Astrocyte of the hippocampus (primary cell): ENCODE results near the gene KIR3DL2.
"Not testable (repeated sequence)": the region's sequence is repeated elsewhere in the genome, so short reads cannot be mapped to it uniquely, and the experiment has no call there.

Source experiments
- DNase-seq: peaks from one replicate; pipeline ENCODE4 v3.0.0; 2011; ENCODE audit warnings: low read depth, low spot score

Gene KIR3DL2

DNA sequence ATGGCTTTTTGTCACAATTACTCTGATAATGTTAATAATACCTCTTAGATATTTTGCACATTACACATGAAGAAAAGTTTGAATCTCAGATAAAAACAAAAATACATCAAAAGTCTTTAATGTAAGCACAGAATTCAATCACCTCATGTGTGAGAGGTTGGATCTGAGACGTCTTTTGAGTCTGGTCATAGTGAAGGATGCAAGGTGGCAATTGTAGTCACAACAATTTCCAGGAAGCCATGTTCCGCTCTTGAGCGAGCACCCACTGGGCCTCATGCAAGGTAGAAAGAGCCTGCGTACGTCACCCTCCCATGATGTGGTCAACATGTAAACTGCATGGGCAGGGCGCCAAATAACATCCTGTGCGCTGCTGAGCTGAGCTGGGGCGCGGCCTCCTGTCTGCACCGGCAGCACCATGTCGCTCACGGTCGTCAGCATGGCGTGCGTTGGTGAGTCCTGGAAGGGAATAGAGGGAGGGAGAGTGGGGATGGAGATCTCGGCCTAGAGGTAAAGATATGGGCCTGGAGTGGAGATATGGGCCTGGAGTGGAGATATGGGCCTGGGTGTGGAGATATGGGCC, at the start of gene KIR3DL2:
TSS of gene KIR3DL2 (plus strand) at position 383 of the 580 bp plus-strand sequence. CDS start at position 416, 33 bp downstream.
- DNase-seq, result not testable (repeated sequence)

DNA sequence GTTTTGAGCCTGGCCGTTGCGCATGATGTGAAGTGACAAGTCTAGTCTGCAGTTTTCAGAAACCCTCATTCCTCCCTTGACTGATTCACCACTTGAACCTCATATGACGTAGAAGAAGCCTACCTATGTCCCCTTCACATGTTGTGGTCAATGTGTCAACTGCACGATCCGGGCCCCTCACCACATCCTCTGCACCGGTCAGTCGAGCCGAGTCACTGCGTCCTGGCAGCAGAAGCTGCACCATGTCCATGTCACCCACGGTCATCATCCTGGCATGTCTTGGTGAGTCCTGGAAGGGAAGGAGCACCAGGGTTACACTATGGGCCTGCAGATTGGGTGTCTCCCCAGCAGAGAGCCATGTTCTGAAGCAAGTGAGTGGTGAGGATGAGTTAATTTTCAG, 46.8 kb upstream of the KIR3DL2 start, which contains the start of gene KIR2DL4:
TSS of gene KIR2DL4 (plus strand) at position 201 of the 400 bp plus-strand sequence. CDS start at position 243, 42 bp downstream.
- no peak for DNase-seq

DNA sequence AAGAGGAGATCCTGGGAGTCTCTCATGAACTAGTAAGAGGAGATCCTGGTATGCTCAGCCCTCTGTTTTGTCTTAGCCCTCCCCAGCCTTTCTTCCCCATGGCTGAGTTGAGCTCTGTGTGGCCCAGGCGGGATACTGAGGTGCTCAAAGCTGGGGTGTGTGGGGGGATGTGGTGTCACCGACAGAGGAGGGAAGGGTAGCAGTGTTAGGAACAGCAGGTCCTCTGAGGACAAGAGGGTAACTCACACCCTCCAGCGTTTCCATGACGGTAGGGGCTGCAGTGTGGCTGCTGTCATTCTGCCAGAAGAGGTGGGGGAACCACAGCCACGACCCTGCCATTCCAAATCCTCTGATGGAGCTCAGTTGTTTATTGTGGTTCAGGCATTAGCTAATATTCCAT, 46.1 kb upstream of the KIR3DL2 start:
- DNase-seq, result no peak

DNA sequence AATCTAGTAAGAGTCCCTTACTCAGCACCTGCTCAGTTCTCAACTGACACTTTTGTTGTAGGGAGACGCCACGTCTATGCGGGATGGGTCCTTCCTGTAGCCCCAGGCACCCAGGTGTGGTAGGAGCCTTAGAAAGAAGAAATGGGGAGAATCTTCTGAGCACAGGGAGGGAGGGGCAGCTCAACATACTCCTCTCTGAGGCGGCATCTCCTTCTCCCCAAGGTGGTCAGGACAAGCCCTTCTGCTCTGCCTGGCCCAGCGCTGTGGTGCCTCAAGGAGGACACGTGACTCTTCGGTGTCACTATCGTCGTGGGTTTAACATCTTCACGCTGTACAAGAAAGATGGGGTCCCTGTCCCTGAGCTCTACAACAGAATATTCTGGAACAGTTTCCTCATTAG, 45.7 kb upstream of the KIR3DL2 start:
- no peak for DNase-seq

DNA sequence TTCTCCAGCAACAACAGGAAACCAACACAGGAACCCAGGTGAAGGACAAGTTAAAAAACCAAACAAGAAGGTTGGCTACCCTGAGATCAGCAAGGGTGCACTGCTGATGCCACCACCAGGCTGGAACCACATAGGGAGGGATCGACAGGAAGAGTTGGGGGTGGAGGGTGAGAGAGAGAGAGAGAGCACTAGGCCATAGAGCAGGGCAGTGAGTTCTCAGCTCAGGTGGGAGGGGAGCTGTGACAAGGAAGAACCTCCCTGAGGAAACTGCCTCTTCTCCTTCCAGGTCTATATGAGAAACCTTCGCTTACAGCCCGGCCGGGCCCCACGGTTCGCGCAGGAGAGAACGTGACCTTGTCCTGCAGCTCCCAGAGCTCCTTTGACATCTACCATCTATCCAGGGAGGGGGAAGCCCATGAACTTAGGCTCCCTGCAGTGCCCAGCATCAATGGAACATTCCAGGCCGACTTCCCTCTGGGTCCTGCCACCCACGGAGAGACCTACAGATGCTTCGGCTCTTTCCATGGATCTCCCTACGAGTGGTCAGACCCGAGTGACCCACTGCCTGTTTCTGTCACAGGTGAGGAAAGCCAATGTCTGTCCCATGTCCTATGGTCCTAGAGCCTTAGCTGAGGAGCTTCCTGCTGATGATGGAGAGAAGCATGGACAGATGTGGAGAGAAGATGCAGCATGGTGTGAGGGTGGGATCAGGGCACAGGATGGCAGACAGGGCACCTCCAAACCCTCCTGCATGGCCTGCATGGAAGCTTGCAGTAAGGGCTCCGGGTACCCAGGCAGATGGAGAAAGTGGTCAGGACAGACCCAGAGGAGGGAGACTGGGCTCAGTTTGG, 44.4 kb upstream of the KIR3DL2 start:
- DNase-seq, result no peak

DNA sequence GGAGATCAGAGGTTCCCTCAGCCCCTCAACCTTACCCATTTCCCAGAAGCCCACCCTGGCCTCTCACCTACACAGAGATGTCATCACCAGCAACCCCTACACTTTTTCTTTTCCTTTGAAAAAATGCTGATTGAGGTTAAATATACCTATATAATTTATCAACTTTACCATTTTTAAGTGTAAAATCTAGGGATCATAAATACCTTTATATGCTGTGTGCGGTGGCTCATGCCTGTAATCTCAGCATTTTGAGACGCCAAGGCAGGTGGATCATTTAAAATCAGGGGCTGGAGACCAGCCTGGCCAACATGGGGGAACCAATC, 43.8 kb upstream of the KIR3DL2 start:
- DNase-seq, result no peak

DNA sequence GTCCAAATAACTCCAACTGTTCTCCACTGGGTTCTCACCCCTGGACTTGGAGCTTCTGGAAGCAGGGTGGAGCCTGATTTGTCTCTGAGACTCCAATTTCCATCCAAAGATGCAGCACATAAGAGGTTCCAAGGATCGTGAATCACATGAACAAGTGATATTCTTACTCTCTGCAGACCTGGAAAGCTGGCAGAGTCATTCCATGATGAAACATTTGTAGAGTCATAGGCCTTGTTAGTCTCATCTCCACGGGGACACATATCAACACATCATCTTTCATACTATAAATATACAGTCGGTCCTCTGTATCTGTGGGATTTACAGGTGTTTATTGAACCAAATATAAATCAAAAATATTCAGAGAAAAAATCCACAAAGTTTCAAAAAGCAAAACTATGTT, 35.7 kb upstream of the KIR3DL2 start:
- DNase-seq, result not testable (repeated sequence)

DNA sequence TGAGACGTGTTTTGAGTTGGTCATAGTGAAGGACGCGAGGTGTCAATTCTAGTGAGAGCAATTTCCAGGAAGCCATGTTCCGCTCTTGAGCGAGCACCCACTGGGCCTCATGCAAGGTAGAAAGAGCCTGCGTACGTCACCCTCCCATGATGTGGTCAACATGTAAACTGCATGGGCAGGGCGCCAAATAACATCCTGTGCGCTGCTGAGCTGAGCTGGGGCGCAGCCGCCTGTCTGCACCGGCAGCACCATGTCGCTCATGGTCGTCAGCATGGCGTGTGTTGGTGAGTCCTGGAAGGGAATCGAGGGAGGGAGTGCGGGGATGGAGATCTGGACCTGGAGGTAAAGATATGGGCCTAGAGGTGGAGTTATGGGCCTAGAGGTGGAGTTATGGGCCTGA, 34.0 kb upstream of the KIR3DL2 start, which contains the start of gene KIR3DL1:
TSS of gene KIR3DL1 (plus strand) at position 218 of the 400 bp plus-strand sequence.
- not testable (repeated sequence) for DNase-seq

DNA sequence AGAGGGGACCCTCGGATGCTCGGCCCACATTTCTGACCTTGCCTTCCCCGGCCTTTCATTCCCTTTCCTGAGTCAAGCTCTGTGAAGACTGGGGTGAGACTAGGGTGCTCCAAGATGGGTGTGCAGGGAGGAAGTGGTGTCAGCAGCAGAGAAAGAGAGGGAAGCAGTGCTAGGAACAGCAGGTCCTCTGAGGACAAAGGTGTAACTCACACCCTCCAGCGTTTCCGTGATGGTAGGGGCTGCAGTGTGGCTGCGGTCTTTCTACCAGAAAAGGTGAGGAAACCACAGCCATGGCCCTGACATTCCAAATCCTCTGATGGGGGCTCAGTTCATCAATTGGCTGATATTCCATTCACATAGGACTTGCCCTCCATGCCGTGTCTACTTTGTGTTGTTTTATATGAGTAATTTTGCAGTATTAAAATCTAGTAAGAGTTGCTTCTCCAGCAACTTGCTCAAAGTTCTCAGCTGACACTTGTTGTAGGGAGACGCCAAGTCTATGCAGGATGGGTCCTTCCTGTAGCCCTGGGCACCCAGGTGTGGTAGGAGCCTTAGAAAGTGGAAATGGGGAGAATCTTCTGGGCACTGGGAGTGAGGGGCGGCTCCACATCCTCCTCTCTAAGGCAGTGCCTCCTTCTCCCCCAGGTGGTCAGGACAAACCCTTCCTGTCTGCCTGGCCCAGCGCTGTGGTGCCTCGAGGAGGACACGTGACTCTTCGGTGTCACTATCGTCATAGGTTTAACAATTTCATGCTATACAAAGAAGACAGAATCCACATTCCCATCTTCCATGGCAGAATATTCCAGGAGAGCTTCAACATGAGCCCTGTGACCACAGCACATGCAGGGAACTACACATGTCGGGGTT, 32.3 kb upstream of the KIR3DL2 start:
- DNase-seq, result no peak

DNA sequence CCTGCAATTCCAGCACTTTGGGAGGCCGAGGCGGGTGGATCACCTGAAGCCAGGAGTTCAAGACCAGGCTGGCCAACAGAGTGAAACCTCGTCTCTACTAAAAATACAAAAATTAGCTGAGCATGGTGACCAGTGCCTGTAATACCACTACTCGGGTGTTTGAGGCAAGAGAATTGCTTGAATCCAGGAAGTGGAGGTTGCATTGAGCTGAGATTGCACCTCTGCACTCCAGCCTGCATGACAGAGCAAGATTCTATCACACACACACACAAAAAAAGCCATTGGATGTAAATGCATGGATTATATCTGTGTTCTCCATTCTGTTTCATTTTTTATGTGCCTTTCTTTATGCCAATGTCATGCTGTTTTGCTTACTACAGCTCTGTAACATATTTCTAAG, 25.8 kb upstream of the KIR3DL2 start:
- not testable (repeated sequence) for DNase-seq

DNA sequence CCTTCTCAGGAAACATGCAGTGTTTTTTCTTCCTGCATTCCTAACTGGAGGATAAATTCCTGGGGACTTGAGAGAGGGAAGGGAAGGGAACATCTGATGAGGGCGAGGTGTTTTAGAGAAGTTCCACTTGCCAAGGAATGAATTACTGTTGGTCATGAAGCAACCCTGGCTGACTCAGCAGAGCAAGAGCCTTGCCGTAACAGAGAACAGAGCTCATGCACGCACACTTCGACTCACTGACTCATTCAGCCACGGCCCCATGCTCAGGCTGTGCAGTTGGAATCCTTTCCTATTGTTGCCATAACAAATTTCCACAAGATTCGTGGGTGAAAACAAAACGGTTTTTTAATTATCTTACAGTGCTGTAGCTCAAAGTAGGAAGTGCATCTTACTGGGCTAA, 24.9 kb upstream of the KIR3DL2 start:
- DNase-seq, result not testable (repeated sequence)

DNA sequence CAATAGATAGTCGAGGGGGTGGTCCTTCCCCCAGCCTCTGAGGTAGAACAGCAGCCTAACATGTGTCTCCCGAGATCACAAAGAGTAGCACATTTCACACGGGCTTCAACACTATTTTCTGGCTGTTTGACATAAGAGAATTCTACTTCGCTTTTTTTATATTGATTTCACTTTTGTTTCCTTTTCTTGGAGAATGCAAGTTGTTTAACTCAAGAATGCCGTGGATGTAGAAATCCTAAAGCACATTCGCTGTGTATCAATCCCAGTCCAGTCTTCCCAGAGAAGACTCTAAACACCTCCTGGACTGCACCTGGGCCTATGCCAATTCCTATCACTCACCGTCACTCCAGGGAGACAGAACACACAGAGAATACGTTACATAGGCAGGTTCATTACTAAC, 22.2 kb upstream of the KIR3DL2 start:
- not testable (repeated sequence) for DNase-seq

DNA sequence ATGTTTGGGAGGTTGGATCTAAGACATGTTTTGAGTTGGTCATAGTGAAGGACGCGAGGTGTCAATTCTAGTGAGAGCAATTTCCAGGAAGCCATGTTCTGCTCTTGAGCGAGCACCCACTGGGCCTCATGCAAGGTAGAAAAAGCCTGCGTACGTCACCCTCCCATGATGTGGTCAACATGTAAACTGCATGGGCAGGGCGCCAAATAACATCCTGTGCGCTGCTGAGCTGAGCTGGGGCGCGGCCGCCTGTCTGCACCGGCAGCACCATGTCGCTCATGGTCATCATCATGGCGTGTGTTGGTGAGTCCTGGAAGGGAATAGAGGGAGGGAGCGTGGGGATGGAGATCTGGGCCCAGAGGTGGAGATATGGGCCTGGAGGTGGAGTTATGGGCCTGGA, 17.7 kb upstream of the KIR3DL2 start, which contains the start of gene KIR2DS4:
TSS of gene KIR2DS4 (plus strand) at position 181 of the 400 bp plus-strand sequence.
- not testable (repeated sequence) for DNase-seq

DNA sequence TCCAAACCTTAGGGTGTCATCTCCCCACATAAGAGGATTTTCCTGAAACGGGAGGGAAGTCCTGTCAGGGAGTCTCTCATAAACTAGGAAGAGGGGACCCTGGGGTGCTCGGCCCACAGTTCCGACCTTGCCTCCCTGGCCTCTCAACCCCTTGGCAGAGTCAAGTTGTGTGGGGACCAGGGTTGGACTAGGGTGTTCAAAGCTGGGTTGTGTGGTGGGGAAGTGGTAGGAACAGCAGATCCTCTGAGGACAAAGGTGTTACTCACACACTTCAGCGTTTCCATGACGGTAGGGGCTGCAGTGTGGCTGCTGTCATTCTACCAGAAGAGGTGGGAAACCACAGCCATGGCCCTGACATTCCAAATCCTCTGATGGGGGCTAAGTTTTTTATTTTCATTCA, 15.1 kb upstream of the KIR3DL2 start:
- DNase-seq, result not testable (repeated sequence)

DNA sequence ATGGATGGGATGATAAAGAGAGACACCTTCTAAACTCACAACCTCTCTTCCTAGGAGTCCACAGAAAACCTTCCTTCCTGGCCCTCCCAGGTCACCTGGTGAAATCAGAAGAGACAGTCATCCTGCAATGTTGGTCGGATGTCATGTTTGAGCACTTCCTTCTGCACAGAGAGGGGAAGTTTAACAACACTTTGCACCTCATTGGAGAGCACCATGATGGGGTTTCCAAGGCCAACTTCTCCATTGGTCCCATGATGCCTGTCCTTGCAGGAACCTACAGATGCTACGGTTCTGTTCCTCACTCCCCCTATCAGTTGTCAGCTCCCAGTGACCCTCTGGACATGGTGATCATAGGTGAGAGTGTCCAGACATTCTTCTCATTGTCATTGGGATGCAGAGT, 12.7 kb upstream of the KIR3DL2 start:
- DNase-seq, result not testable (repeated sequence)

DNA sequence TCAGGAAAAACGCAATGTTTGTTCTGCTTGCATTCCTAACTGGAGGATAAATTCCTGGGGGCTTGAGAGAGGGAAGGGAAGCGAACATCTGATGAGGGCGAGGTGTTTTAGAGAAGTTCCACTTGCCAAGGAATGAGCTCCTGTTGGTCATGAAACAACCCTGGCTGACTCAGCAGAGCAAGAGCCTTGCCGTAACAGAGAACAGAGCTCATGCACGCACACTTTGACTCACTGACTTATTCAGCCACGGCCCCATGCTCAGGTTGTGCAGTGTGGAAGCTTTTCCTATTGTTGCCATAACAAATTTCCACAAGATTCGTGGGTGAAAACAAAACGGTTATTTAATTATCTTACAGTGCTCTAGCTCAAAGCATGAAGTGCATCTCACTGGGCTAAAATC, 7.1 kb upstream of the KIR3DL2 start:
- DNase-seq, result not testable (repeated sequence)

DNA sequence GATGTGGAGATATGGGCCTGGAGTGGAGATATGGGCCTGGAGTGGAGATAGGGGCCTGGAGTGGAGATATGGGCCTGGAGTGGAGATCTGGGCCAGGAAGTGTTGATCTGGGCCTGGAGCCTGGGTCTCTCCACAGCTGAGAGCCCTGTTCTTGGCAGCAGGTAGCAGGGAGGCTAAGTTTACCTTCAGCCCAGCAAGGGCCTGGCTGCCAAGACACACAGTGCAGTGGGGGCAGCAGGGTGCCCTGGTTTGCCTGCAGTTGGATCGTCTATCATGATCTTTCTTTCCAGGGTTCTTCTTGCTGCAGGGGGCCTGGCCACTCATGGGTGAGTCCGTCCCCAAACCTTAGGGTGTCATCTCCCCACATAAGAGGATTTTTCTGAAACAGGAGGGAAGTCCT, 687 bp downstream of the KIR3DL2 start:
- DNase-seq, result no peak

DNA sequence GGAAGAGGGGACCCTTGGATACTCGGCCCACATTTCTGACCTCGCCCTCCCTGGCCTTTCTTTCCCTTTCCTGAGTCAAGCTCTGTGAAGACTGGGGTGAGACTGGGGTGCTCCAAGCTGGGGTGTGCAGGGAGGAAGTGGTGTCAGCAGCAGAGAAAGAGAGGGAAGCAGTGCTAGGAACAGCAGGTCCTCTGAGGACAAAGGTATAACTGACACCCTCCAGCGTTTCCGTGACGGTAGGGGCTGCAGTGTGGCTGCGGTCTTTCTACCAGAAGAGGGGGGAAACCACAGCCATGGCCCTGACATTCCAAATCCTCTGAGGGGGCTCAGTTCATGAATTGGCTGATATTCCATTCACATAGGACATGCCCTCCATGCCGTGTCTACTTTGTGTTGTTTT, 1.1 kb downstream of the KIR3DL2 start:
- DNase-seq, result no peak

DNA sequence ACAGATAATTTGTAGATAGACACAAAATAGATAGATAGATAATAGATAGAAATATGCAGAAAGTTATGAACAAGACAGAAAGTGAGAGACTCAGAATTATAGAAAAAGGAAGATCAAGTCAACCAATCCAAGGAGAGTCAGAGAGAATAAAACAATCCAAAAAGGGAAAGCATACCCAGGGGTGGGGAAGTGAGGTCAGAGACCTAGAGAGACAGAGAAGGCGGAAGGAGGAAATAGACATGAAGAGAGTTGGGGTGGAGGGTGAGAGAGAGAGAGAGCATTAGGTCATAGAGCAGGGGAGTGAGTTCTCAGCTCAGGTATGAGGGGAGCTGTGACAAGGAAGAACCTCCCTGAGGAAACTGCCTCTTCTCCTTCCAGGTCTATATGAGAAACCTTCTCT, 5.0 kb downstream of the KIR3DL2 start:
- DNase-seq, result not testable (repeated sequence)

DNA sequence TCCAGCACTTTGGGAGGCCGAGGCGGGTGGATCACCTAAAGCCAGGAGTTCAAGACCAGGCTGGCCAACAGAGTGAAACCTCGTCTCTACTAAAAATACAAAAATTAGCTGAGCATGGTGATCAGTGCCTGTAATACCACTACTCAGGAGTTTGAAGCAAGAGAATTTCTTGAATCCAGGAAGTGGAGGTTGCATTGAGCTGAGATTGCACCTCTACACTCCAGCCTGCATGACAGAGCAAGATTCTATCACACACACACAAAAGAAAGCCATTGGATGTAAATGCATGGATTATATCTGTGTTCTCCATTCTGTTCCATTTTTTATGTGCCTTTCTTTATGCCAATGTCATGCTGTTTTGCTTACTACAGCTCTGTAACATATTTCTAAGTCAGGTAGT, 8.2 kb downstream of the KIR3DL2 start:
- DNase-seq, result not testable (repeated sequence)

DNA sequence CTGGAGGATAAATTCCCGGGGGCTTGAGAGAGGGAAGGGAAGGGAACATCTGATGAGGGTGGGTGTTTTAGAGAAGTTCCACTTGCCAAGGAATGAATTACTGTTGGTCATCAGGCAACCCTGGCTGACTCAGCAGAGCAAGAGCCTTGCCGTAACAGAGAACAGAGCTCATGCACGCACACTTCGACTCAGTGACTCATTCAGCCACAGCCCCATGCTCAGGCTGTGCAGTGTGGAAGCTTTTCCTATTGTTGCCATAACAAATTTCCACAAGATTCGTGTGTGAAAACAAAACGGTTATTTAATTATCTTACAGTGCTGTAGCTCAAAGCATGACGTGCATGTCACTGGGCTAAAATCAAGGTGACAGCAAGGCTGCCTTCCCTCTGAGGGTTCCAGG, 9.2 kb downstream of the KIR3DL2 start:
- not testable (repeated sequence) for DNase-seq

DNA sequence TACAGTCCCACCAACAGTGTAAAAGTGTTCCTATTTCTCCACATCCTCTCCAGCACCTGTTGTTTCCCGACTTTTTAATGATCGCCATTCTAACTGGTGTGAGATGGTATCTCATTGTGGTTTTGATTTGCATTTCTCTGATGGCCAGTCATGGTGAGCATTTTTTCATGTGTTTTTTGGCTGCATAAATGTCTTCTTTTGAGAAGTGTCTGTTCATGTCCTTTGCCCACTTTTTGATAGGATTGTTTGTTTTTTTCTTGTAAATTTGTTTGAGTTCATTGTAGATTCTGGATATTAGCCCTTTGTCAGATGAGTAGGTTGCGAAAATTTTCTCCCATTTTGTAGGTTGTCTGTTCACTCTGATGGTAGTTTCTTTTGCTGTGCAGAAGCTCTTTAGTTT, 13.2 kb downstream of the KIR3DL2 start:
- not testable (repeated sequence) for DNase-seq
